WTC11 (cell line): ENCODE results near the gene PTER.

Experiments used
- CREM ChIP-seq: sonication (generic); formaldehyde crosslinking; IDR thresholded peaks from 2 replicates; pipeline ENCODE4 v1.8.1; 2022; ENCODE audit warnings: mild to moderate bottlenecking, missing genetic modification reagents, moderate library complexity
- CTCF ChIP-seq: fragments of 200-600 bp; IDR thresholded peaks from 2 replicates; pipeline ENCODE4 v1.8.0; 2022; ENCODE audit warnings: antibody characterized with exemption
- ETV6 ChIP-seq: sonication (generic); formaldehyde crosslinking; IDR thresholded peaks from 2 replicates; pipeline ENCODE4 v1.8.1; 2022; ENCODE audit warnings: mild to moderate bottlenecking, missing genetic modification reagents
- MAX ChIP-seq: sonication (generic); formaldehyde crosslinking; IDR thresholded peaks from 2 replicates; pipeline ENCODE4 v1.8.0; 2022; ENCODE audit warnings: mild to moderate bottlenecking, missing genetic modification reagents
- PRRX2 ChIP-seq: fragments of 250-450 bp; sonication (Bioruptor Pico); IDR thresholded peaks from 2 replicates; pipeline ENCODE4 v1.8.0; 2021; ENCODE audit warnings: mild to moderate bottlenecking
- SP1 ChIP-seq: sonication (generic); formaldehyde crosslinking; conservative IDR thresholded peaks from 2 replicates; pipeline ENCODE4 v1.8.1; 2022; ENCODE audit warnings: missing genetic modification reagents
- ZBTB21 ChIP-seq: sonication (generic); formaldehyde crosslinking; IDR thresholded peaks from 2 replicates; pipeline ENCODE4 v1.8.1; 2023; ENCODE audit warnings: mild to moderate bottlenecking, missing genetic modification reagents, borderline replicate concordance
- TF ChIP-seq, protein P1 (sequence below): sonication (generic); formaldehyde crosslinking; conservative IDR thresholded peaks from 2 replicates; pipeline ENCODE4 v1.8.1; 2022; ENCODE audit warnings: mild to moderate bottlenecking, missing genetic modification reagents
- TF ChIP-seq, protein P2 (sequence below): sonication (generic); formaldehyde crosslinking; IDR thresholded peaks from 2 replicates; pipeline ENCODE4 v1.8.0; 2022; ENCODE audit warnings: mild to moderate bottlenecking, missing genetic modification reagents
- TF ChIP-seq, protein P3 (sequence below): sonication (generic); formaldehyde crosslinking; IDR thresholded peaks from 2 replicates; pipeline ENCODE4 v1.8.0; 2022; ENCODE audit warnings: mild to moderate bottlenecking, missing genetic modification reagents

GRCh38 chr10:16547973-16548372 lies 111.2 kb downstream of the PTER start:
- TF ChIP-seq, protein P1, sequence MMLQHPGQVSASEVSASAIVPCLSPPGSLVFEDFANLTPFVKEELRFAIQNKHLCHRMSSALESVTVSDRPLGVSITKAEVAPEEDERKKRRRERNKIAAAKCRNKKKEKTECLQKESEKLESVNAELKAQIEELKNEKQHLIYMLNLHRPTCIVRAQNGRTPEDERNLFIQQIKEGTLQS (CRISPR knock-in tag): no peak
- no peak for TF ChIP-seq SP1 (CRISPR knock-in tag)
- TF ChIP-seq, protein P2, sequence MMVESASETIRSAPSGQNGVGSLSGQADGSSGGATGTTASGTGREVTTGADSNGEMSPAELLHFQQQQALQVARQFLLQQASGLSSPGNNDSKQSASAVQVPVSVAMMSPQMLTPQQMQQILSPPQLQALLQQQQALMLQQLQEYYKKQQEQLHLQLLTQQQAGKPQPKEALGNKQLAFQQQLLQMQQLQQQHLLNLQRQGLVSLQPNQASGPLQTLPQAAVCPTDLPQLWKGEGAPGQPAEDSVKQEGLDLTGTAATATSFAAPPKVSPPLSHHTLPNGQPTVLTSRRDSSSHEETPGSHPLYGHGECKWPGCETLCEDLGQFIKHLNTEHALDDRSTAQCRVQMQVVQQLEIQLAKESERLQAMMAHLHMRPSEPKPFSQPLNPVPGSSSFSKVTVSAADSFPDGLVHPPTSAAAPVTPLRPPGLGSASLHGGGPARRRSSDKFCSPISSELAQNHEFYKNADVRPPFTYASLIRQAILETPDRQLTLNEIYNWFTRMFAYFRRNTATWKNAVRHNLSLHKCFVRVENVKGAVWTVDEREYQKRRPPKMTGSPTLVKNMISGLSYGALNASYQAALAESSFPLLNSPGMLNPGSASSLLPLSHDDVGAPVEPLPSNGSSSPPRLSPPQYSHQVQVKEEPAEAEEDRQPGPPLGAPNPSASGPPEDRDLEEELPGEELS: no peak
- TF ChIP-seq, protein P3, sequence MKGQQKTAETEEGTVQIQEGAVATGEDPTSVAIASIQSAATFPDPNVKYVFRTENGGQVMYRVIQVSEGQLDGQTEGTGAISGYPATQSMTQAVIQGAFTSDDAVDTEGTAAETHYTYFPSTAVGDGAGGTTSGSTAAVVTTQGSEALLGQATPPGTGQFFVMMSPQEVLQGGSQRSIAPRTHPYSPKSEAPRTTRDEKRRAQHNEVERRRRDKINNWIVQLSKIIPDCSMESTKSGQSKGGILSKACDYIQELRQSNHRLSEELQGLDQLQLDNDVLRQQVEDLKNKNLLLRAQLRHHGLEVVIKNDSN (CRISPR knock-in tag): no peak
- no peak for TF ChIP-seq ZBTB21 (CRISPR knock-in tag)
- TF ChIP-seq CTCF: no peak
- no peak for TF ChIP-seq PRRX2 (CRISPR knock-in tag)
- TF ChIP-seq MAX (CRISPR knock-in tag): no peak
- no peak for TF ChIP-seq CREM (CRISPR knock-in tag)
- no peak for TF ChIP-seq ETV6 (CRISPR knock-in tag)
